Endothelial cell (in vitro differentiated cells): ENCODE data around the gene CDC42BPA. TPM values are rescaled to one million over a fixed set of nuclear protein-coding genes. Genes with fewer than 3 reads are reported as not detected.

Experiments
- DNase-seq: peaks from one replicate; pipeline ENCODE4 v3.0.0; 2021; ENCODE audit warnings: low spot score
- H3K27ac Mint-ChIP-seq: one replicate; pipeline ENCODE4 v1.8.0; 2021; ENCODE audit warnings: mixed read lengths, inconsistent platforms; ENCODE audit not compliant: unreplicated experiment
- H3K27me3 Mint-ChIP-seq: one replicate; pipeline ENCODE4 v1.8.0; 2021; ENCODE audit warnings: mild to moderate bottlenecking, moderate library complexity, mixed read lengths, inconsistent platforms; ENCODE audit not compliant: unreplicated experiment
- H3K36me3 Mint-ChIP-seq: one replicate; pipeline ENCODE4 v1.8.0; 2021; ENCODE audit warnings: mild to moderate bottlenecking, low read depth, mixed read lengths, inconsistent platforms; ENCODE audit not compliant: unreplicated experiment
- H3K4me1 Mint-ChIP-seq: one replicate; pipeline ENCODE4 v1.8.0; 2021; ENCODE audit warnings: mild to moderate bottlenecking, mixed read lengths, inconsistent platforms; ENCODE audit not compliant: unreplicated experiment
- H3K4me3 Mint-ChIP-seq: one replicate; pipeline ENCODE4 v1.8.0; 2021; ENCODE audit warnings: mild to moderate bottlenecking, mixed read lengths, inconsistent platforms; ENCODE audit not compliant: unreplicated experiment
- H3K9me3 Mint-ChIP-seq: one replicate; pipeline ENCODE4 v1.8.0; 2021; ENCODE audit warnings: mixed read lengths, inconsistent platforms; ENCODE audit not compliant: unreplicated experiment
- long read RNA-seq: library from polyadenylated mRNA; unstranded; transcript quantifications from one replicate; pipeline ENCODE4 v2.0.0, GENCODE V29; 2020; ENCODE audit not compliant: unreplicated experiment
- total RNA-seq: library from RNA; stranded (reverse); fragmentation: NEBNext Ultra II Directional; extraction: Animal tissue kit (Norgen Biotek cat#: 25700); gene quantifications from one replicate; pipeline ENCODE4 v1.2.1, GENCODE V29; 2021; ENCODE audit not compliant: unreplicated experiment
- TF ChIP-seq, protein P1 (sequence below): fragments of 200-600 bp; sonication (generic); IDR thresholded peaks from one replicate; pipeline ENCODE4 v1.5.0; 2021; ENCODE audit warnings: antibody characterized with exemption; ENCODE audit not compliant: unreplicated experiment

Gene CDC42BPA, protein sequence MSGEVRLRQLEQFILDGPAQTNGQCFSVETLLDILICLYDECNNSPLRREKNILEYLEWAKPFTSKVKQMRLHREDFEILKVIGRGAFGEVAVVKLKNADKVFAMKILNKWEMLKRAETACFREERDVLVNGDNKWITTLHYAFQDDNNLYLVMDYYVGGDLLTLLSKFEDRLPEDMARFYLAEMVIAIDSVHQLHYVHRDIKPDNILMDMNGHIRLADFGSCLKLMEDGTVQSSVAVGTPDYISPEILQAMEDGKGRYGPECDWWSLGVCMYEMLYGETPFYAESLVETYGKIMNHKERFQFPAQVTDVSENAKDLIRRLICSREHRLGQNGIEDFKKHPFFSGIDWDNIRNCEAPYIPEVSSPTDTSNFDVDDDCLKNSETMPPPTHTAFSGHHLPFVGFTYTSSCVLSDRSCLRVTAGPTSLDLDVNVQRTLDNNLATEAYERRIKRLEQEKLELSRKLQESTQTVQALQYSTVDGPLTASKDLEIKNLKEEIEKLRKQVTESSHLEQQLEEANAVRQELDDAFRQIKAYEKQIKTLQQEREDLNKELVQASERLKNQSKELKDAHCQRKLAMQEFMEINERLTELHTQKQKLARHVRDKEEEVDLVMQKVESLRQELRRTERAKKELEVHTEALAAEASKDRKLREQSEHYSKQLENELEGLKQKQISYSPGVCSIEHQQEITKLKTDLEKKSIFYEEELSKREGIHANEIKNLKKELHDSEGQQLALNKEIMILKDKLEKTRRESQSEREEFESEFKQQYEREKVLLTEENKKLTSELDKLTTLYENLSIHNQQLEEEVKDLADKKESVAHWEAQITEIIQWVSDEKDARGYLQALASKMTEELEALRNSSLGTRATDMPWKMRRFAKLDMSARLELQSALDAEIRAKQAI (N-terminal part only)
- total RNA-seq: 41.4 TPM
- long read RNA-seq, partial matches to known transcripts: 4 of 6 reads
- long read RNA-seq, other reads (novel, unspliced or antisense): 2 of 6 reads

DNA sequence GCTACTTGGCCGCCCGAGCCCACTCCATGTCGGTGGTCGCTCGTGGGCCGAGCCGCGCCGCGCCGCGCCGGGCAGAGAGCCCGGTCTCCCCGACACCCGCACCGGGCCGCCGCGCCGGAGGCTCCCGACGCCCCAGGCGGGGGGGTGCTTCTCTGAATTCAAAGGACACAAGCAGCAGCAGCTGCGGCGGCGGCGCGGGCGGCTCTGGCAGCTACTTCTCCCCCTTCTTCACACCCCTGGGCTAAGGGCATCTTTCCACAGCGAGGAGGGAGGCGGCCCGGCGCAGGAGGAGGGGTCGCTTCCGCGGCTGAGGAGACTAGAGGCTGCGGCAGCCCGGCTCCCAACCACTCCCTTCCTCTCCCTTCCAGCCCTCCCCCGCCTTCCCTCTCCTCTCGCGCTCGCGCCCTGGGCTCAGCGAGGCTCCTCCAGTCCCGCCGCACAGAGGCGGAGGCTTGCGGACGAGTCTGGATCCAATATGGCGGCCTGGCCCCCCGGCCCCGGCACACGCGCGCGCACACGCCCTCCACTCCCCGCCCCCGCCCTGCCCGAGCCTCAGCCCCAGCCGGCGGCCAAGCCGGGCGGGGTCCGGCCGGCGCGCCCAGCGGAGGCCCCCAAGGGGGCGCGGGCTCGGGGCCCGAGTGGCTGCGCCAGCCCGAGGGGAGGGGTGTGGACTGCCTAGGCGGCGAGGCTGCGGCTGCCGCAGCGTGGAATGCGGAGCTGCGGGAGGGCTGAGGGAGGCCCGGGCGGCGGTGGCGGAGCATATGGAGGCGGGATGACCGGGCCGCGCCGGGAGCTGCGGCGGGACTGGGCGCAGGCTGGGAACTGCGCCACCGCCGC is at the start of gene CDC42BPA:
CDC42BPA (minus strand) TSS at position 477 of the 837 bp plus-strand sequence. CDS start 1,310 bp downstream, outside the sequence.
- Mint-ChIP-seq H3K4me1 (peaks cover 9% of the 10 kb centered on the region), H3K4me3 (peak within 1 kb of the TSS; percentile 98), H3K9me3 (no peaks in the 10 kb centered on the region), H3K27ac (peak within 1 kb of the TSS; percentile 92), H3K27me3 (peaks cover 3% of the 10 kb centered on the region), H3K36me3 (peaks cover 4% of the 10 kb centered on the region)
- TF ChIP-seq, protein P1, sequence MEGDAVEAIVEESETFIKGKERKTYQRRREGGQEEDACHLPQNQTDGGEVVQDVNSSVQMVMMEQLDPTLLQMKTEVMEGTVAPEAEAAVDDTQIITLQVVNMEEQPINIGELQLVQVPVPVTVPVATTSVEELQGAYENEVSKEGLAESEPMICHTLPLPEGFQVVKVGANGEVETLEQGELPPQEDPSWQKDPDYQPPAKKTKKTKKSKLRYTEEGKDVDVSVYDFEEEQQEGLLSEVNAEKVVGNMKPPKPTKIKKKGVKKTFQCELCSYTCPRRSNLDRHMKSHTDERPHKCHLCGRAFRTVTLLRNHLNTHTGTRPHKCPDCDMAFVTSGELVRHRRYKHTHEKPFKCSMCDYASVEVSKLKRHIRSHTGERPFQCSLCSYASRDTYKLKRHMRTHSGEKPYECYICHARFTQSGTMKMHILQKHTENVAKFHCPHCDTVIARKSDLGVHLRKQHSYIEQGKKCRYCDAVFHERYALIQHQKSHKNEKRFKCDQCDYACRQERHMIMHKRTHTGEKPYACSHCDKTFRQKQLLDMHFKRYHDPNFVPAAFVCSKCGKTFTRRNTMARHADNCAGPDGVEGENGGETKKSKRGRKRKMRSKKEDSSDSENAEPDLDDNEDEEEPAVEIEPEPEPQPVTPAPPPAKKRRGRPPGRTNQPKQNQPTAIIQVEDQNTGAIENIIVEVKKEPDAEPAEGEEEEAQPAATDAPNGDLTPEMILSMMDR: no peak
- peak; percentile 87 for DNase-seq

DNA sequence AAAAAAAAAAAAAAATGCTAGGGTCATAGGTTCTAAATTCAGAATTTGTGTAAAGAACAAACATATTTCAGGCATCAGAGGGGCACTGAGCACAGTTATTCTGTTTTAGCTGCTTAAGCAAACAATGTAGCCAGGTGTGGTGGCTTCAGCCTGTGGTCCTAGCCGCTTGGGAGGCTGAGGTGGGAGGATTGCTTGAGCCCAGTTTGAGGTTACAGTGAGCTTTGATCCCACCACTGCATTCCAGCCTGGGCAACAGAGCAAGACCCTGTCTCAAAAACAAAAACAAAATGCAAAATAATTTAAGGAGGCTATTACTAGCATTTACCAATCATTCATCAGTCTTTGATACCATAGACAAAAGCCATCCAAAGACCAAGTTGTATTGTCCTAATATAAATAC is 49.7 kb upstream of the CDC42BPA start:
- H3K9me3 Mint-ChIP-seq: no peaks in the 10 kb centered on the region
- no peaks in the 10 kb centered on the region for H3K4me1 Mint-ChIP-seq

DNA sequence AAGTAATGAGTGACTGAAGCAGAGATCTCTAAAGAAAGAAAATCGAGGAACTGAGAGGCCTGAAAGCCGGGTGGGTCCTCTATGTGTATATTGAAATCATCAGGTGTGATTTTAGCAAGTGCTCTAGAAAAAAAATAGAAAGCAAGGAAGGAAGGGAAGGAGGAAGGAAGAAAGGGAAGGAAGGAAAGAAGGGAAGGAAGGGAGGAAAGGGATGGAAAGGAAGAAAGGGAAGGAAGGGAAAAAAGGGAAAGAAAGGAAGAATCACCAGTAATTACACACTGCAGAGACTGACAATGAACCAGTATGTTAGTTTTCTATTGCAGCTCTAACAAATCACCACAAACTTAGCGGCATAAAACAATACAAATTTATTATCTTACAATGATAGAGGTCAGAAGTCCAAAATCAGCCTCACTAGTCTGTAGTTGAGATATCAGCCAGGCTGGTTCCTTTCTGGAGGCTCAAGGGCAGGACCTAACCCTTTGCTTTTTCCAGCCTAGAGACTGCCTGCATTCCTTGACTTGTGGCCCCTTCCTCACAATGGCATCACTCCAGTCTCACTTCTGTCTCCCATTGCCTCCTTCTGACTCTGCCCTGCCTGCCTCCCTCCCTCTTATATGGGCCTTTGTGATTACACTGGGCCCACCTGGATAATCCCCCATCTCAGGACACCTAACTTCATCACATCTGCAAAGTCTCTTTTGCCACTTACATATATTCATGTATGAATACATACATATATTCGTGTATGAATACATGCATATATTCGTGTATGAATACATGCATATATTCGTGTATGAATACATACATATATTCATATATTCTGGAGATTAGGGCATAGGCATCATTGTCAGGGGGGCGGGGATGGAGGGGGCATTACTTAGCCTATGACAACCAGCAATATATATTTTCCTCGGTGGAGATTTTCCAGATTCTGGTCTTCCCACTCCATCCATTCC is 47.5 kb upstream of the CDC42BPA start:
- TF ChIP-seq, protein P1: no peak
- Mint-ChIP-seq H3K4me3 (no peak overlapping the region), H3K9me3 (no peaks in the 10 kb centered on the region), H3K36me3 (no peaks in the 10 kb centered on the region), H3K27me3 (no peaks in the 10 kb centered on the region), H3K4me1 (no peaks in the 10 kb centered on the region), H3K27ac (no peak overlapping the region)
- DNase-seq: no peak

More for the DNA sequence above, 49.7 kb upstream of the CDC42BPA start:
- no peak for DNase-seq
- Mint-ChIP-seq H3K27me3 (no peaks in the 10 kb centered on the region), H3K4me3 (no peak overlapping the region), H3K27ac (no peak overlapping the region), H3K36me3 (no peaks in the 10 kb centered on the region)
- TF ChIP-seq, protein P1: no peak

DNA sequence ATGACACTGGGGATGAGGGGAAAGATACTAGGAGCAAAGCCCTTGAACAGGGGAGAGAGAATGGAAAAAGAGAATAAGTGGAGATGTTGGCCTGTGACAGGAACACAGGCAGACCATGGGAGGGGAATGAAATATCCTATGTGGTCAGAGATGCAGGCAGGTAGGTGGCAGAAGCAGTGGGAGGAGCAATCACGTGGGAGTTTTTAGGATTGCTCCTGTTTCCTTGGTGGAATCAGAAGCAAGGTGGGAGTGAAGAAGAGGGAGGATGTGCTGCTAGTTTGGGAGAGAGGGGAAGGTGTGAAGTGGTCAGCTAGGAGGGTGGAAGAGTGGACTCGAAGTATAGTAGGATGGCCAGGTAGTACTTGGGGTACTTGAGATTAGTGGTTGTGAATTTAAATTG is 46.4 kb upstream of the CDC42BPA start:
- no peak overlapping the region for H3K27ac Mint-ChIP-seq
- H3K36me3 Mint-ChIP-seq: no peaks in the 10 kb centered on the region
- no peaks in the 10 kb centered on the region for H3K9me3 Mint-ChIP-seq
- H3K27me3 Mint-ChIP-seq: no peaks in the 10 kb centered on the region
- DNase-seq: no peak
- TF ChIP-seq, protein P1: no peak
- H3K4me1 Mint-ChIP-seq: no peaks in the 10 kb centered on the region
- H3K4me3 Mint-ChIP-seq: no peak overlapping the region
